Measurements from ENCODE around the gene IDH3B.

IDH3B gene

GRCh38 chr20:2658414-2659354 lies 5.3 kb downstream of the IDH3B start:
- DNase-seq, result no peak

- no peak for DNase-seq
Measured at GRCh38 chr20:2657674-2658073, 6.3 kb downstream of the IDH3B start.

DNA sequence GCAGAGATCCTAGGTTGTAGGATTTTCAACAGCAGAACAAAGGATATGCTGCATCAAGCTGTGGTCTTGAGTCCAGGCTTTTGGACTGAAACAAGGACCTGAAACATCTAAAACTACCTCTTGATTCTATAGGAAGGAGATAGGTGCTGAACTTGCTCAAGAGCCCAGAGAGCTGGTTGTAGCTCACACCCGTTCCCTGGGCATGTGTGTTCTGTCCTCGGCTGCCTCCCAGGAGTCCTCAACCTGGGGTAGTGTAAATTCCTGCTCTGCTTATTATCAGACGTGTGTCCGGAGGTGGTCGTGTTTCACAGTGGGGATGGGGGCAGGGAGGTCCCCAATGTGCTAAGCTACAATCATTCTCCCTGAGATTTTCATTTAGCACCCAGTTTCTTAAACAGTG lies 6.8 kb downstream of the IDH3B start:
- DNase-seq, result no peak

DNA sequence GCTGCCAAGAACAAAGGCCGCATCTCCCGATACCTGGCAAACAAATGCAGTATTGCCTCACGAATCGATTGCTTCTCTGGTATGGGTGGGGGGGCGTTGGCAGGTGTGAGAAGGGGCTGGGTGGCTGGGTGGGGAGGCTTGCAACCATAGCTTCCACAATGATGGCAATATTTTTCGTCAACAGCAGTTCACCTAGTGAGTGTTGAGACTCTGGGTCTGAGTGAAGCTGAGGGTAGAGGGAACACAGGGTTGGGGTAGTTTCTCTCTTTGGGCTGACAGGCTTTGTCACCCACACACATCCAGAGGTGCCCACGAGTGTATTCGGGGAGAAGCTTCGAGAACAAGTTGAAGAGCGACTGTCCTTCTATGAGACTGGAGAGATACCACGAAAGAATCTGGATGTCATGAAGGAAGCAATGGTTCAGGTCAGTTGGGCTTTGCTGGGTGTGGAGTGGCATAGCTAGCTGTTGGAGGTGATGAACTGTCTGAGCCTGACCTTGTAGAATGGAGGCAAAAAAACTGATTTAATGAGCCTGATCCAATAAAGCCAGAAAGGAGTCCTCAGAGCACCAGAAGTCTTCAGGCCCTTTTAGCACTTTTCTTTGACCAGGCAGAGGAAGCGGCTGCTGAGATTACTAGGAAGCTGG lies 7.4 kb downstream of the IDH3B start:
- DNase-seq, result no peak

GRCh38 chr20:2655331-2656116 lies 8.5 kb downstream of the IDH3B start:
- DNase-seq, result no peak

GRCh38 chr20:2654831-2655230 lies 9.2 kb downstream of the IDH3B start:
- DNase-seq, result no peak

GRCh38 chr20:2654384-2654822 lies 9.6 kb downstream of the IDH3B start:
- DNase-seq, result no peak

DNA sequence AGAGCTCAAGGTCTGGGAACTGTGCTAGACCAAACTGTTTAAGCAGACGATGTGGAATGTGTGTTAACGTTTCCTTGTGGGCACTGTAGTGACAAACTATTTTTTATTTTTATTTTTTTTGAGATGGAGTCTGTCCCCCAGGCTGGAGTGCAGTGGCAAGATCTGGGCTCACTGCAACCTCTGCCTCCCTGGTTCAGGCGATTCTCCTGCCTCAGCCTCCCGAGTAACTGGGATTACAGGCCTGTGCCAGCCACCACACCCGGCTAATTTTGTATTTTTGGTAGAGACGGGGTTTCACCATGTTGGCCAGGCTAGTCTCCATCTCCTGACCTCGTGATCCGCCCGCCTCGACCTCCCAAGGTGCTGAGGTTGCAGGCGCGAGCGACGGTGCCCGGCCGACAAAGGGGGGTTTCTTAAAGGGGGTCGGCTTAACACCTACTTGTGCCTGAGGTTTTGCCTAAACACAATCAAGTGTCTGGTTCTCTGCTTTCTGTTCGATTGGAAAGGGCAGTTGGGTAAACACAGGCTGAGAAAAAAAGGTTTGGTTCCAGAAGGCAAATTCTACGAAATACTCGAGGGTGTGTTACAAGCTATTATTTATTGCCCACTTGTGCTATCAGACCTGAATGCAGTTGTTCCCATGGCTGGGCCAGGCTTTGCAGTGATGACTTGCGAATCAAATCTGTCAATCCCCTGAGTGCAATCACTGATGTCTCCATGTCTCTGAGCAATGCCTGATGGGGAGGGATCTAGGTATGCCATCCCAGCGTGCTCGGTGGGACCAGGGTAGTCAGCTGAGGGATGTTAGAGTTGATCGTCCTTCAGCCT lies 10.2 kb downstream of the IDH3B start:
- no peak for DNase-seq

- DNase-seq, result no peak
Measured at GRCh38 chr20:2652724-2653555, 11.1 kb downstream of the IDH3B start.

DNA sequence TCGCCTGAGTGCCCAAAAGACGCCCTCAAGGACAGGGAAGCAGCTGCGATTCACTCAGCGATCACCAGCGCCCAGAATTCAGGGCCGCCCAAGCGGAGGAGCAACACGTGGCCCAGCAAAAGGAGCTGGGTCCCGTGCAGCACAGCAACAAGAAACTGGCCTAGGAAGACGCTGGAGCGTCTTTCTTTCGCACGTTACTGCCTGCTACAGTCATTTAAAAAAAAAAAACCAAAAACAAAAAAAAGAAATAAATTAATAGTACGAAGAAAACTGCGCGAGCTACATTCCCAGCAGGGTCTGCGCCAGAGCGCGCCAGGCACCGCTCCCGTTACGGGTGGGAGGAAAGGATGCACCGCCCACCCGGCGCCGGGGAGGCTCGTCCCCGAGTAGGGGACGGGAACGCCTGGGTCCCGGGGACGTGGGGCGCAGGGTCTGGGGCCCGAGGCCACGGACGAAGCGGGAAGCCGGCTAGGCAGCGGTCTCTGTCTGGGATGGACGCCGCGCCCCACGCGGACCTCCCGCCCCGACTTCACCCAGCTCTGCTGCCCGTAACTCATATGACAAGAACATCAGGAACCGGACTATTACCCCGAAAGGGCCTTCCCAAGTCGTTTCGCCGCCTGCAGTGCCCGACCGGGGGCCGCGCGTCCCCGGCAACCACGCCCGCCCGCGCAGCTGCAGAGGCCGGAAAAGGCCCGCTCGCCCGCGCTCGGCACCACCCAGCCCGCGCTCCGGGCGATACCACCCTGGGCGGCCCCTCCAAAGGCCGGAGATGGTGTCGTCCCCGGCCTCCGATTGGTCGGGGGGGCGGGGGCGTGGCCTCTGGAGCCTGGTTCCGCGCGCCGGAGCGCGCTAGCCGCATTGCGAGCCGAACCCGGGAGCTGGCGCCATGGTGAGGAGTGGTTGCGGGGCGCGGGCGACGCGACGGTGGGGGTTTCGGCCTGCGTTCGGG lies 12.0 kb downstream of the IDH3B start, which contains the start of gene NOP56:
TSS of gene NOP56 (plus strand) at position 861 of the 952 bp plus-strand sequence. CDS start at position 890, 29 bp downstream.
- peak; percentile 96 for DNase-seq

DNA sequence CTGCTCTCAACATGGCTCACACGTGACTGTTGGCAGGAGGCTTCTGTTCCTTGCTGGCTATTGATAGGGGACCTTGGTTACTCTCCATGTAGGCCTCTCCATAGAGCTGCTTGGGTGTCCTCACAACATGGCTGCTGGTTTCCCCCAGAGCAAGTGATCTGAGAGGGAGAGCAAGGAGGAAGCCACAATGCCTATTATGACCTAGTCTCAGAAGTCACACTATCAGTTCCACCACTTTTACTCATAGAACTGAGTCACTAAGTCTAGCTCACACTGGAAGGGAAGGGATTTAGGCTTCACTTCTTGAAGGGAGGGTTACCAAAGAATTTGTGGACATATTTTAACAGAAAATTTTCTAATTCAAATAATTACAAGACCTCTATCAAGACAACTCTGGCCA lies 20.3 kb downstream of the IDH3B start:
- DNase-seq, result no peak

DNA sequence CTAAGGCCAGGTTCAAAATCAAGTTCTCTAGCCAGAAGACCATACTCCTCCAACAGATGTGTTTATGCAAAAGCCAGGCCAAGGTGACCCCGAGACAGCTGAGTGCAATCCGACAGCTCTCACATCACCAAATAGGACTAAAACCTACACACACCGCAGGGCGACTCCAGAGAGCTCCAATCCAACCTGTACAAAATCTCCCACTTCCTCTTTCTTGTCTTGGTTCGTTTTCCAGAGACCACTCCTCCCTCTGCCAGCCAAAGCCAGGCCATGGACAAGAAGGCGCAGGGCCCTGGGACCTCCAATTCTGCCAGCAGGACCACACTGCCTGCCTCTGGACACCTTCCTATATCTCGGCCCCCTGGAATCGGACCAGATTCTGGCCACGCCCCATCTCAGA lies 23.1 kb downstream of the IDH3B start:
- no peak for DNase-seq

GRCh38 chr20:2640260-2640659 lies 23.8 kb downstream of the IDH3B start:
- DNase-seq, result no peak

DNA sequence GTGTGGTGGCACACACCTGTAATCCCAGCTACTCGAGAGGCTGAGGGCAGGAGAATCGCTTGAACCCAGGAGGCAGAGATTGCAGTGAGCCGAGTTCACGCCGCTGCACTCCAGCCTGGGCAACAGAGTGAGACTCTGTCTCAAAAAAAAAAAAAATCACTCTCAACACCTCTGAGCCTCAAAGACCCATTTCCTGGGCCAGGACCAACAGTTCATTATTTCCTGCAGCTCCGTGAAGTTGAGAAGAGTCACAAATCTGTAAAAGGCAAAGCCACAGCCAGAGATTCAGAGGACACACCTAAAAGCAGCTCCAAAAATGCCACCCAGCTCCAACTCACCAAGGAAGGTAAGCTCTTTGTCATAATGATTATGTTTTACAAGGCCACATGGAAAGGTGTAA lies 26.8 kb downstream of the IDH3B start:
- no peak for DNase-seq

DNA sequence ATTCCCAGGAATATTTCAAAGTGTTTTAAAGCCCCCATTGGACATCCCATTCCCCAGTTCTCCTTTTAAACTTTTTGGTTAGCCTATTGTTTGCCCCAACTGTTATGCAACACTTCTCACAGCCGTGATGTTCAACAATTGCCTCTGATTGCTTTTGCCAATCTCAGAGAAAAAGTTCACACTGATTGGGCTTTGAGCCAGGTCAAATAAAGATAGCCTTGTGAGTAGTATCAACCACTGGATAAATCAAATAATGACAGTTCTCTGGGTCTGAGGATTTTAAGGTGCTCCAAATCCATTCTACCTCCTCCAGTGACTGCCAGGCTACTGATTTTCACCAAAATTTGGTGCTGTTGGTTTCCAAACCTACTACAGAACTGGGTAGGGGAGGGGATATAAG lies 30.6 kb downstream of the IDH3B start:
- DNase-seq, result no peak

- DNase-seq, result no peak
Measured at GRCh38 chr20:2631228-2631627, 32.8 kb downstream of the IDH3B start.

- no peak for DNase-seq
Measured at GRCh38 chr20:2626853-2627541, 37.0 kb downstream of the IDH3B start.

DNA sequence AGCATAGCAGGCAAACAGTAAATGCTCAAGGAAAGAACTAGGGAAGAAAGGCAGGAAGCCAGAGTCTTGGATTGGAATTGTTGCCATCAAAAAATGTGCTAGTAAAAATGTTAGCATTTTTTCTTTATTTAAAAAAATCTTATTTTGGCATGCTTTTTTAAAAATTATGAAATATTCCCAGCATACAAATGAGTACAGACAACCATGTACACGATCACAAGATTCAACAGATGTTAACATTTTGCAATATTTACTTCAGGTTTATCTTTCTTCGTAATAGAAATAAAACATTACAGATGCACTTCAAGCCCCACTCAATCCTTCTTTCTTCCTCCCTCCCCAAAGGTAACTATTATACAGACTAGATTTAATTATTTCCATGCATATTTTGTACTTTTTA lies 39.0 kb downstream of the IDH3B start:
- DNase-seq, result no peak

GRCh38 chr20:2624190-2624589 lies 39.8 kb downstream of the IDH3B start:
- no peak for DNase-seq
